Memory B cell (primary cell): ENCODE results near the gene PSG1.
"Not testable (repeated sequence)": the region's sequence is repeated elsewhere in the genome, so short reads cannot be mapped to it uniquely, and the experiment has no call there.

Source experiments
- ATAC-seq: fragments of 150-1000 bp; cut with Tn5 transposase; 2 replicates; pipeline ENCODE4 v1.10.0; 2021; ENCODE audit warnings: low read depth, mild to moderate bottlenecking, moderate library complexity
- DNase-seq, 2 donors: peaks; one replicate each; pipeline ENCODE4 v3.0.0; 2022; ENCODE audit warnings: low spot score in 2 of 2
- H3K27ac Mint-ChIP-seq: one replicate; pipeline ENCODE4 v1.8.0; 2022; ENCODE audit warnings: mild to moderate bottlenecking, moderate library complexity, mixed read lengths
- H3K27me3 Mint-ChIP-seq: one replicate; pipeline ENCODE4 v1.8.0; 2022; ENCODE audit warnings: mixed read lengths
- H3K36me3 Mint-ChIP-seq: one replicate; pipeline ENCODE4 v1.8.0; 2022; ENCODE audit warnings: mild to moderate bottlenecking, mixed read lengths
- H3K4me1 Mint-ChIP-seq: one replicate; pipeline ENCODE4 v1.8.0; 2022; ENCODE audit warnings: mixed read lengths
- H3K4me3 Mint-ChIP-seq: one replicate; pipeline ENCODE4 v1.8.0; 2022; ENCODE audit warnings: mild to moderate bottlenecking, moderate library complexity, mixed read lengths
- H3K9me3 Mint-ChIP-seq: one replicate; pipeline ENCODE4 v1.8.0; 2022; ENCODE audit warnings: mixed read lengths

Gene PSG1

GRCh38 chr19:42857544-42857867 is 22.0 kb downstream of the PSG1 start:
- H3K4me3 Mint-ChIP-seq, result no peak overlapping the region
- ATAC-seq (no peak), DNase-seq (no peak)
- peaks cover 1% of the 10 kb centered on the region for H3K27me3 Mint-ChIP-seq
- H3K36me3 Mint-ChIP-seq, result no peaks in the 10 kb centered on the region
- H3K9me3 Mint-ChIP-seq, result peaks cover 10% of the 10 kb centered on the region
- no peaks in the 10 kb centered on the region for H3K4me1 Mint-ChIP-seq
- no peak overlapping the region for H3K27ac Mint-ChIP-seq

GRCh38 chr19:42856866-42857543 is 22.5 kb downstream of the PSG1 start:
- H3K27me3 Mint-ChIP-seq, H3K9me3 Mint-ChIP-seq, H3K4me1 Mint-ChIP-seq, H3K4me3 Mint-ChIP-seq, ATAC-seq, DNase-seq, H3K27ac Mint-ChIP-seq, H3K36me3 Mint-ChIP-seq: not testable (repeated sequence)

- not testable (repeated sequence) for H3K4me3 Mint-ChIP-seq, DNase-seq, H3K4me1 Mint-ChIP-seq, H3K27me3 Mint-ChIP-seq, H3K27ac Mint-ChIP-seq, H3K36me3 Mint-ChIP-seq, ATAC-seq, H3K9me3 Mint-ChIP-seq
These were observed 24.8 kb downstream of the PSG1 start for GRCh38 chr19:42854745-42855144.

GRCh38 chr19:42853231-42853630 is 26.3 kb downstream of the PSG1 start:
- H3K27ac Mint-ChIP-seq, ATAC-seq: not testable (repeated sequence)

GRCh38 chr19:42852821-42853220 is 26.7 kb downstream of the PSG1 start:
- not testable (repeated sequence) for H3K27ac Mint-ChIP-seq, H3K27me3 Mint-ChIP-seq, H3K36me3 Mint-ChIP-seq, H3K4me3 Mint-ChIP-seq, H3K9me3 Mint-ChIP-seq, H3K4me1 Mint-ChIP-seq, DNase-seq, ATAC-seq

More at GRCh38 chr19:42853231-42853630, 26.3 kb downstream of the PSG1 start:
- not testable (repeated sequence) for H3K4me3 Mint-ChIP-seq, H3K27me3 Mint-ChIP-seq, H3K4me1 Mint-ChIP-seq, H3K9me3 Mint-ChIP-seq, H3K36me3 Mint-ChIP-seq, DNase-seq

GRCh38 chr19:42851718-42852280 is 27.7 kb downstream of the PSG1 start:
- H3K36me3 Mint-ChIP-seq, H3K9me3 Mint-ChIP-seq, H3K4me3 Mint-ChIP-seq, H3K4me1 Mint-ChIP-seq, H3K27me3 Mint-ChIP-seq, ATAC-seq, DNase-seq, H3K27ac Mint-ChIP-seq: not testable (repeated sequence)

GRCh38 chr19:42850981-42851717 is 28.4 kb downstream of the PSG1 start:
- H3K9me3 Mint-ChIP-seq, result peaks cover 5% of the 10 kb centered on the region
- H3K27ac Mint-ChIP-seq, result no peak overlapping the region
- no peaks in the 10 kb centered on the region for H3K36me3 Mint-ChIP-seq
- no peak for DNase-seq
- no peak for ATAC-seq
- no peaks in the 10 kb centered on the region for H3K4me1 Mint-ChIP-seq
- no peak overlapping the region for H3K4me3 Mint-ChIP-seq
- no peaks in the 10 kb centered on the region for H3K27me3 Mint-ChIP-seq

- ATAC-seq (no peak), DNase-seq (no peak)
- Mint-ChIP-seq H3K36me3 (no peaks in the 10 kb centered on the region), H3K4me1 (no peaks in the 10 kb centered on the region), H3K27me3 (peaks cover 3% of the 10 kb centered on the region), H3K9me3 (peaks cover 3% of the 10 kb centered on the region), H3K4me3 (no peak overlapping the region), H3K27ac (no peak overlapping the region)
These were observed 32.9 kb downstream of the PSG1 start for GRCh38 chr19:42846597-42846996.

GRCh38 chr19:42843631-42844030 is 35.9 kb downstream of the PSG1 start:
- not testable (repeated sequence) for ATAC-seq, H3K9me3 Mint-ChIP-seq, DNase-seq, H3K27me3 Mint-ChIP-seq, H3K4me1 Mint-ChIP-seq, H3K4me3 Mint-ChIP-seq, H3K27ac Mint-ChIP-seq, H3K36me3 Mint-ChIP-seq

- H3K9me3 Mint-ChIP-seq, ATAC-seq, H3K4me3 Mint-ChIP-seq, DNase-seq, H3K36me3 Mint-ChIP-seq, H3K27ac Mint-ChIP-seq, H3K4me1 Mint-ChIP-seq, H3K27me3 Mint-ChIP-seq: not testable (repeated sequence)
These were observed 46.6 kb downstream of the PSG1 start for GRCh38 chr19:42832746-42833442.

- H3K4me3 Mint-ChIP-seq, ATAC-seq, H3K9me3 Mint-ChIP-seq, H3K36me3 Mint-ChIP-seq, H3K27me3 Mint-ChIP-seq, DNase-seq, H3K27ac Mint-ChIP-seq, H3K4me1 Mint-ChIP-seq: not testable (repeated sequence)
These were observed 47.4 kb downstream of the PSG1 start for GRCh38 chr19:42832023-42832680.

GRCh38 chr19:42831221-42832019 is 48.1 kb downstream of the PSG1 start:
- Mint-ChIP-seq H3K4me1 (no peaks in the 10 kb centered on the region), H3K4me3 (no peak overlapping the region), H3K9me3 (no peaks in the 10 kb centered on the region), H3K27me3 (peaks cover 3% of the 10 kb centered on the region), H3K27ac (no peak overlapping the region), H3K36me3 (no peaks in the 10 kb centered on the region)
- ATAC-seq, result no peak
- DNase-seq, result no peak

GRCh38 chr19:42821306-42821977 is 58.1 kb downstream of the PSG1 start:
- not testable (repeated sequence) for H3K27ac Mint-ChIP-seq

More at GRCh38 chr19:42821306-42821977, 58.1 kb downstream of the PSG1 start:
- H3K27me3 Mint-ChIP-seq, H3K4me1 Mint-ChIP-seq, H3K9me3 Mint-ChIP-seq, H3K36me3 Mint-ChIP-seq, DNase-seq, ATAC-seq, H3K4me3 Mint-ChIP-seq: not testable (repeated sequence)
